Left renal cortex interstitium (tissue), 4 donors: ENCODE data around the gene CRYGS. TPM values are rescaled to one million over a fixed set of nuclear protein-coding genes. Genes with fewer than 3 reads are reported as not detected.
"Not testable (repeated sequence)": the region's sequence is repeated elsewhere in the genome, so short reads cannot be mapped to it uniquely, and the experiment has no call there.

Experiments used
- DNase-seq, 4 donors: peaks; one replicate each; pipeline ENCODE4 v3.0.0-alpha.2; 2013; ENCODE audit warnings: low read depth in 4 of 4, low spot score in 2 of 4, missing footprints in 1 of 4
- polyA plus RNA-seq, 4 donors: library from polyadenylated mRNA; unstranded; fragments of 120-200 nt; gene quantifications; one replicate each; pipeline ENCODE4 v1.2.1, GENCODE V29; 2013; ENCODE audit not compliant: insufficient read length in 4 of 4

CRYGS gene
- polyA plus RNA-seq, 4 donors = 3.6 to 13.2 (median 7.6) TPM

GRCh38 chr3:186520957-186521842 is 23.0 kb downstream of the CRYGS start:
- DNase-seq = no peak

- DNase-seq = no peak
Observed at GRCh38 chr3:186520431-186520830, 23.7 kb downstream of the CRYGS start.

- DNase-seq = no peak
Observed at GRCh38 chr3:186519021-186519658, 25.0 kb downstream of the CRYGS start.

GRCh38 chr3:186517218-186517617 is 27.0 kb downstream of the CRYGS start:
- DNase-seq = no peak

GRCh38 chr3:186516646-186517045 is 27.5 kb downstream of the CRYGS start:
- no peak for DNase-seq

- no peak for DNase-seq
Observed at GRCh38 chr3:186515125-186515524, 29.1 kb downstream of the CRYGS start.

GRCh38 chr3:186514296-186515002 is 29.7 kb downstream of the CRYGS start:
- no peak for DNase-seq

GRCh38 chr3:186513386-186513785 is 30.8 kb downstream of the CRYGS start:
- DNase-seq = no peak

- DNase-seq = no peak
Observed at GRCh38 chr3:186512570-186513302, 31.4 kb downstream of the CRYGS start.

GRCh38 chr3:186511702-186512101 is 32.5 kb downstream of the CRYGS start:
- no peak for DNase-seq

- DNase-seq = no peak
Observed at GRCh38 chr3:186511245-186511644, 32.9 kb downstream of the CRYGS start.

- DNase-seq = no peak
Observed at GRCh38 chr3:186510374-186511079, 33.7 kb downstream of the CRYGS start.

- no peak for DNase-seq
Observed at GRCh38 chr3:186509423-186509822, 34.8 kb downstream of the CRYGS start.

GRCh38 chr3:186506857-186507256 is 37.3 kb downstream of the CRYGS start:
- no peak for DNase-seq

GRCh38 chr3:186506191-186506739 is 37.9 kb downstream of the CRYGS start:
- DNase-seq = no peak

GRCh38 chr3:186502966-186503712 is 41.0 kb downstream of the CRYGS start:
- DNase-seq = no peak

- no peak for DNase-seq
Observed at GRCh38 chr3:186502138-186502948, 41.8 kb downstream of the CRYGS start.

- not testable (repeated sequence) for DNase-seq
Observed at GRCh38 chr3:186499949-186500348, 44.2 kb downstream of the CRYGS start.
